K562 (cell line): ENCODE measurements around the gene DEDD2. TPM values are rescaled to one million over a fixed set of nuclear protein-coding genes. Genes with fewer than 3 reads are reported as not detected.

ENCODE experiments used
- AFF1 ChIP-seq, 2 experiments: fragments of 450-650 bp; IDR thresholded peaks; 2 replicates each; pipeline ENCODE4 v1.6.1; 2018; ENCODE audit warnings: mild to moderate bottlenecking in 2 of 2, low read depth in 1 of 2; ENCODE audit not compliant: partially characterized antibody in 2 of 2
- BACH1 ChIP-seq: fragments of 200-800 bp; sonication (Bioruptor generic); IDR thresholded peaks from 2 replicates; pipeline ENCODE4 v1.6.1; 2016; ENCODE audit warnings: missing genetic modification characterization, missing compliant biosample characterization
- CTCF ChIP-seq, 3 experiments: IDR thresholded peaks in 2 of 3; conservative IDR thresholded peaks in 1 of 3; 2 replicates each; pipeline ENCODE4 v1.5.1; 2011 to 2012; ENCODE audit warnings: low read length in 3 of 3, mild to moderate bottlenecking in 3 of 3, control low read depth in 2 of 3, improper control_type of control experiment in 1 of 3, inconsistent platforms in 1 of 3, low read depth in 1 of 3, mixed read lengths in 1 of 3, moderate library complexity in 1 of 3; ENCODE audit not compliant: insufficient read depth in 2 of 3
- EGR1 ChIP-seq: fragments of 450-650 bp; conservative IDR thresholded peaks from 2 replicates; pipeline ENCODE4 v1.6.1; 2017; ENCODE audit warnings: mild to moderate bottlenecking
- ETS2 ChIP-seq: IDR thresholded peaks from 2 replicates; pipeline ENCODE4 v1.6.1; 2016; ENCODE audit warnings: borderline replicate concordance, missing genetic modification characterization, mild to moderate bottlenecking, moderate library complexity, missing compliant biosample characterization; ENCODE audit not compliant: poor library complexity, severe bottlenecking
- FOXJ3 ChIP-seq: sonication (generic); formaldehyde crosslinking; IDR thresholded peaks from 2 replicates; pipeline ENCODE4 v1.4.0; 2020; ENCODE audit warnings: mild to moderate bottlenecking, missing genetic modification reagents
- IRF2 ChIP-seq: sonication (generic); formaldehyde crosslinking; IDR thresholded peaks from 2 replicates; pipeline ENCODE4 v1.8.1; 2022; ENCODE audit warnings: mild to moderate bottlenecking, missing genetic modification reagents
- MBD2 ChIP-seq: sonication (generic); IDR thresholded peaks from 2 replicates; pipeline ENCODE4 v1.6.1; 2016; ENCODE audit warnings: low read depth, borderline replicate concordance
- MCM2 ChIP-seq: fragments of 450-650 bp; IDR thresholded peaks from 2 replicates; pipeline ENCODE4 v1.6.1; 2017; ENCODE audit warnings: low read depth, mild to moderate bottlenecking
- MED1 ChIP-seq: sonication (generic); formaldehyde crosslinking; IDR thresholded peaks from 2 replicates; pipeline ENCODE4 v1.8.1; 2023; ENCODE audit warnings: missing genetic modification reagents, borderline replicate concordance
- NCOA2 ChIP-seq, 2 experiments: fragments of 450-650 bp; IDR thresholded peaks; 2 replicates each; pipeline ENCODE4 v1.6.1; 2018; ENCODE audit warnings: mild to moderate bottlenecking in 2 of 2, moderate library complexity in 1 of 2; ENCODE audit not compliant: partially characterized antibody in 2 of 2
- NCOA6 ChIP-seq: fragments of 450-650 bp; IDR thresholded peaks from 2 replicates; pipeline ENCODE4 v1.6.1; 2017; ENCODE audit warnings: mild to moderate bottlenecking
- NR1H2 ChIP-seq: sonication (generic); formaldehyde crosslinking; IDR thresholded peaks from 2 replicates; pipeline ENCODE4 v1.4.0; 2020; ENCODE audit warnings: mild to moderate bottlenecking, missing genetic modification reagents
- SAFB2 ChIP-seq: fragments of 200-400 bp; formaldehyde crosslinking; IDR thresholded peaks from 2 replicates; pipeline ENCODE4 v1.6.1; 2018; ENCODE audit warnings: borderline replicate concordance, low read length, low read depth, moderate library complexity; ENCODE audit not compliant: severe bottlenecking
- SRSF1 ChIP-seq: fragments of 200-400 bp; formaldehyde crosslinking; IDR thresholded peaks from 2 replicates; pipeline ENCODE4 v1.6.1; 2017; ENCODE audit warnings: mild to moderate bottlenecking, low read depth, low read length, moderate library complexity
- SRSF9 ChIP-seq: fragments of 200-400 bp; formaldehyde crosslinking; IDR thresholded peaks from 2 replicates; pipeline ENCODE4 v1.6.1; 2017; ENCODE audit warnings: low read depth, low read length, borderline replicate concordance
- ZBTB26 ChIP-seq: fragments of 450-650 bp; formaldehyde crosslinking; IDR thresholded peaks from 2 replicates; pipeline ENCODE4 v1.4.0; 2022; ENCODE audit warnings: missing genetic modification characterization
- ZFPM2 ChIP-seq: fragments of 250-450 bp; sonication (Bioruptor Pico); IDR thresholded peaks from 2 replicates; pipeline ENCODE4 v1.5.1; 2022; ENCODE audit warnings: mild to moderate bottlenecking
- ZKSCAN8 ChIP-seq: fragments of 200-800 bp; sonication (Bioruptor generic); IDR thresholded peaks from 2 replicates; pipeline ENCODE4 v1.6.1; 2016; ENCODE audit warnings: missing genetic modification characterization, missing compliant biosample characterization
- ZNF165 ChIP-seq: fragments of 250-450 bp; sonication (Bioruptor Pico); IDR thresholded peaks from 2 replicates; pipeline ENCODE4 v1.4.0; 2020; ENCODE audit warnings: borderline replicate concordance
- ZZZ3 ChIP-seq: fragments of 450-650 bp; IDR thresholded peaks from 2 replicates; pipeline ENCODE4 v1.6.1; 2016; ENCODE audit warnings: antibody characterized with exemption, mild to moderate bottlenecking, moderate library complexity
- polyA plus RNA-seq, 8 experiments: library from polyadenylated mRNA; depleted of rRNA in 4 of 8; stranded (reverse) in 5 of 8; unstranded in 3 of 8; fragments of >200 nt; fragmentation: Nextera tagmentation in 2 of 8; fragmentation: Illumina TruSeq in 1 of 8; extraction: Ambion mirVana in 2 of 8; extraction: Trizol in 1 of 8; gene quantifications; 2 replicates each; pipeline versions ENCODE4 v1.2.1 to v1.2.3, GENCODE V29; 2011 to 2014; ENCODE audit warnings: inconsistent platforms in 1 of 8, missing spikeins in 1 of 8
- total RNA-seq, 7 experiments: library from RNA; depleted of rRNA in 6 of 7; stranded (reverse); fragments of >200 nt in 6 of 7; fragmentation: Illumina TruSeq in 2 of 7; extraction: Trizol in 2 of 7; gene quantifications; 2 replicates each; pipeline versions ENCODE4 v1.2.1 to v1.2.3, GENCODE V29; 2011 to 2021; ENCODE audit warnings: low replicate concordance in 1 of 7

The DEDD2 gene
- total and polyA plus RNA-seq, 9 of the 15 experiments (the other 6 are each of a cell fraction or from before 2014, with no cell fraction given) = 4.3 to 43.0 (median 29.2) TPM

- TF ChIP-seq ZZZ3 (no peak), NCOA2 (IDR thresholded peaks at IDR 0.05; ENCODE audit: partially characterized antibody in 2 of 2) (no peak), MBD2 (peak; percentile 91), ZNF165 (CRISPR knock-in tag) (0 out of 2 replicates have a peak, but pooled peaks have one; percentile 67), AFF1 (IDR thresholded peaks at IDR 0.05; ENCODE audit: low read depth in 1 of 2, partially characterized antibody in 2 of 2) (peak; percentile 68 to 99), BACH1 (tag) (peak; percentile 85; the same call in 1 of the 2 replicates), FOXJ3 (CRISPR knock-in tag) (no peak), MED1 (CRISPR knock-in tag) (no peak), ZBTB26 (CRISPR knock-in tag) (0 out of 2 replicates have a peak, but pooled peaks have one; percentile 36), EGR1 (peak; percentile 76), CTCF (IDR thresholded peaks at IDR 0.05 in 2 of 3, conservative IDR thresholded peaks at IDR 0.05 in 1 of 3; ENCODE audit: insufficient read depth in 2 of 3, low read depth in 1 of 3, low read length in 3 of 3) (peak; percentile 78 to 87 (median 83)), ZFPM2 (CRISPR knock-in tag) (no peak), ETS2 (tag) (no peak), MCM2 (no peak), SRSF1 (no peak), IRF2 (CRISPR knock-in tag) (no peak), NR1H2 (CRISPR knock-in tag) (no peak), SRSF9 (no peak), ZKSCAN8 (CRISPR knock-in tag) (no peak), SAFB2 (no peak), NCOA6 (no peak)
These were observed 27.1 kb upstream of the DEDD2 start (continued) for GRCh38 chr19:42244347-42245220.
